Stimulated activated CD4-positive, alpha-beta T cell treated with anti-CD3 and anti-CD28 coated beads, Interleukin-1b, Interleukin-23, amount 100 ng/mL, for 1 hour (primary cell): ENCODE data around the gene DDHD1.
"Not testable (repeated sequence)": the region's sequence is repeated elsewhere in the genome, so short reads cannot be mapped to it uniquely, and the experiment has no call there.

Experiments
- DNase-seq, 2 donors: peaks; one replicate each; pipeline ENCODE4 v3.0.0-alpha.2; 2020; ENCODE audit warnings: low read depth in 2 of 2

The DDHD1 gene

DNA sequence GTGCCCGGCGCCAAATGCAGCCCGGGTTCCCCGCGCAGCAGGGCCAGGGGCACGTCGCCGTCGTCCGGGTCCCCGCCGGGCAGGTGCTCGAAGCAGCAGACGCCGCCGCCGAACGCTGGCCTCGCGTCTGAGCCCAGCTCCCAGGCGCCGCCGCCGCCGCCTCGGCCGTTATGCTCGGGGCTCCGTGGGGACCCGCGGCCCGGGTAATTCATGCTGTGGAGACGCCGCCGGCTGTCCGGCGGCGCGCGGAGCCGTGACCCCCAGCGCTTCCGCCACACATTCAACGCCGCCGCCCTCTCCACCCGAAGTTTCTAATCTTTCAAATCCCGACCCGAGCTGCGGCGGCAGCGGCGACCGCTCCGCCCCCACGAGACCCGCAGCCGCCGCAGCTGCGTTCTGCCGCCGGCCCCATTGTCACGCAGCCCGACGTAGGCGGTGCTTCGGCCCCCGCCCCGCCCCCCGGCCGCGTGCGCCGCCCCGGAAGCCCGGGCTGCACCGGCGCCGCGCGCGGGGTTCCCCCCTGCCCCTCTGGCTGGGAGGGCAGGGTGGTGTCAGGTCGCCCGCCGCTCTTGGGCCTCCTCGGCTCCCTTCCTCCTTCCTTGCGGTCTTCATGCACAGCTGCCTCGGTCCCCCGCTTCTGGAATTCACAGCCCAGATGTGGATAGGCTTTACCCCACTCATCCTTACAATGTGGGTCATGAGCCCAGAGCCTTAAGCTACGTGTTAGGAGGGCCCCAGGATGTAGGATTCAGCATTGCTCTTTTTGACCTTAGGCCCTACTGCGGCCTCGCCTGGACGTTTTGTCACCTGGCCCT is at the start of gene DDHD1:
TSS of gene DDHD1 (minus strand) at position 437 of the 815 bp plus-strand sequence. CDS start at position 212, 225 bp downstream.
- peak; percentile 72 to 77 for DNase-seq

DNA sequence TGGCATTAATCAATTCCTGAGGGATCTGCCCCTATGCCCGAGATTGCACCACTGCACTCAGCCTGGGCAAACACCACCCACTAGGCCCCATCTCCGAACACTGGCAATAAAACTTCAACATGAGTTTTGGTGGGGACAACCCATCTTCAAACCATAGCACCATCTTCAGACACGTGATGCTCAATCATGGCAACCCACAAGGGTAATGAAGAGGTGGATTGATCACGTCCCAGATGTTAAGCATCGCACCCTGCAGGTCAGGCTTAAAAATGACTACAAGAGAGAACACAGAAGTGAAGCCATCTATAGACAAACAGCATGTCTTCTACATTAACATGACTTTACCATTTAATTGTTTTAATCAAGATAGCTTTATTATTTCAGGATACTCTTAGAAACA is 42.8 kb upstream of the DDHD1 start:
- DNase-seq, result no peak

GRCh38 chr14:53193193-53193592 is 40.1 kb upstream of the DDHD1 start:
- no peak for DNase-seq

DNA sequence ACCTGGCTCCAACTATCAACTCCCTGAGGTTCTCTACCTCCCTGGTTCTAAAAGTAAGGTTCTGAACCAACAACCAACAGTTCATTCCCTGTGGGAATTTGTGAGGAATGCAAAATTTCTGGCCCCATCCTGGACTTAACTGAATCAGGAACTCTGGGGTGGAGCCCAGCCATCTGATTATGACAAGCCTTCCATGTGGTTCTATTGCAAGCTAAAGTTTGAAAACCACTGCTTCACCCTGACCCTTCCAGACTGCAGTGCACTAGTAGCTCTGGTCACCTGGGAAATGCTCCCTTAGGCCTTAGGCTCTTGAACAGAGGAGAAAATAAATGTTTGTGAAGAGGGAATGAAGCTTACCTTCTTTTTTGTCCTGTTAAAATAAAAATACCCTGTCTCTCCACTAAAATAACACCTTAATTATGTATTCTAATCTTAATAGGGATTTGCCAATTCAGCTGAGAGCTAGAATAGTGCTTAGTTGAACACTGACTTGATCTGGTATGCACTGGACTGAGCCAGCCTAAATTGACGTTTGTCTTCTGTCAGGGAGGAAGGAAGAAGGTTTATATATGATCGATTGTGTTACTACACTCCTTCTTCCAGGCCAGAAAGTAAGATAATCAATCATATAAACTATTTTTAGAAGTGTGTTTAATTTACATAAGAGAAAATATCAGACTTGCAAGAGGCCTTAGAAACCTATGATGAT is 39.1 kb upstream of the DDHD1 start:
- DNase-seq, result no peak

- peak in 1 of 2 donors; percentile 46 for DNase-seq
Observed at GRCh38 chr14:53190938-53191337, 37.8 kb upstream of the DDHD1 start.

- no peak for DNase-seq
Observed at GRCh38 chr14:53187921-53188463, 34.9 kb upstream of the DDHD1 start.

- DNase-seq, result no peak
Observed at GRCh38 chr14:53186532-53186931, 33.4 kb upstream of the DDHD1 start.

- no peak for DNase-seq
Observed at GRCh38 chr14:53183611-53184010, 30.5 kb upstream of the DDHD1 start.

DNA sequence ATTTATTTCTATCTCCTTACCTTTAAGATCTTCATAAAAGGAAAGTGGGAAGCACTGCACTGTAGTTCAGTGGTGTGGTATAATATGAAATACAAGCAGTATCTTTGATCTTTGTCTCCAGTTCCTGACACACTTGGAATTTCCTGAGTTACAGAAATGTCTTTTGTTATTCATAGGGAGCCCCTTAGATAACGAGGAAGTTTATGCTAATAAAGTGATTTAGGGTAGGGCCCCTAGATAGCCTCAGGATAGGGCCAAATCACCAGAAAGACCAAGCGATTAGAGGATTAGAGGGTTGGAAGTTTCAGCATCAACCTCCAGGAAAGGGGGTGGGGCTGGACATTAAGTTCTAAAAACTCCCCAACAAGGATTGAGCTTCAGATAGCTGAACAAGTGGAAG is 29.9 kb upstream of the DDHD1 start:
- no peak for DNase-seq

- not testable (repeated sequence) for DNase-seq
Observed at GRCh38 chr14:53181463-53182081, 28.4 kb upstream of the DDHD1 start.

DNA sequence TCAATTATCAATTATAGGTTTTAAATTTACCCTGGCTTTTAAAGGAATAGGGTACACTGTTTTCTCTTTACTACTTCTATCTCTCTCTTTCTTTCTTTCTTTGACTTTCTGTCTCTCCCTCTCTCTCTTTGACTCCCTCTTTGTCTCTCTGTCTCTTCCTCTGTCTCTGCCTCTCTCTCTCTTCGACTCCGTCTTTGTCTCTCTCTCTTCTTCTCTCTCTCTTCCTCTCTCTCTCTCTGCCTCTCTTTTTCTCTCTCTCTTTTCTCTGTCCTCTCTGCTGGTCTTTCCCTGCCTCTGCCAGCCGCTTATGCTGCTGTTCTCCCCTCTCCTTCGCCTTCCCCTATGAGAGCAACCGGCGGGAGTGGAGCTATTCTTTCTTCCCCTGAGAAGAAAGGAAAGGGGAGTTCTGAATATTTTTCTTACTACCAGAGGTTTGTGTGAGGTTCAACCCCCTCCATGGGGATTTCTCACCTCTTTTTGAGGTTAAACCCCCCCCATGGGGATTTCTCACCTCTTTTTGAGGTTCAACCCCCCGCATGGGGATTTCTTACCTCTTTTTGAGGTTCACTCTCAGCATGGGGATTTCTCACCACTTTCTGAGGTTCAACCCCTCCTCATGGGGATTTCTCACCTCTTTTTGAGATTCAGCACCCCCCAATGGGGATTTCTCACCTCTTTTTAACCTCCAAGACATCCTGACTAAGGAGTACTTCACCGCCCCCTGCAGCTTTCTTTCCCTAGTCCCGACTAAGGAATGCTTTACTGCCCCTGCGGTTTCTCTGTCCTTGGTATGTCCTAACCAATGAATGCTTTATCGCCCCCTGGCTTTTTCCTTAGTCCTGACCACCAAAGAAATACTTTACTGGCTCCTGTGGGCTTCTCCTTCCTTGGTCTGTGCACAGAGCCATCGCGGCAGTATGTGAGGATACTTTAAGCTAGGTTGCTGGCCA is 27.4 kb upstream of the DDHD1 start:
- peak in 1 of 2 donors; percentile 11 for DNase-seq

DNA sequence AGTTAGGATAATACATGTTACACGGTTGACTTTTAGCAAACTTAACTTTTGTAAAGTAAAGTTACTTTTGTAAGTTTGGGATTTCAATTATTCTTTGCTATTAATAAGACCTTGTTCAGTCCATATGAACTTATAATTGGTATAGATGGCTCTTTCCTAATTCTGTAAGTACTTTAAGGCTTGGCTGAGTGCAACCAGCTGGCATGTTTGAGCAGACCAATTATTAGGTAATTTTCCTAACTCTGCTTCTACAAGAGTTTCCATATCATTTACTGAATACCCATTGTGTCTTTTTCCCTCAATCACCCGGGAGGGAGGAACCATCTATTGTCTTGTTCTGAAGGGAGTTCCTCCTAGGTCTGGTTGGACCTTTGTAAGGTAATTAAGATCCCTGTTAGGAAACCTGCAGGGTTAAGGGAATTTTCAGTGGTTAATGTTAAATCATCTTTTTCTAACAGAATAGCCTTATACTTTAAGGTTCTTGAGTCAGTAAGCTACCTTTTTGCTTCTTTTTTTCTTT is 26.4 kb upstream of the DDHD1 start:
- not testable (repeated sequence) for DNase-seq

DNA sequence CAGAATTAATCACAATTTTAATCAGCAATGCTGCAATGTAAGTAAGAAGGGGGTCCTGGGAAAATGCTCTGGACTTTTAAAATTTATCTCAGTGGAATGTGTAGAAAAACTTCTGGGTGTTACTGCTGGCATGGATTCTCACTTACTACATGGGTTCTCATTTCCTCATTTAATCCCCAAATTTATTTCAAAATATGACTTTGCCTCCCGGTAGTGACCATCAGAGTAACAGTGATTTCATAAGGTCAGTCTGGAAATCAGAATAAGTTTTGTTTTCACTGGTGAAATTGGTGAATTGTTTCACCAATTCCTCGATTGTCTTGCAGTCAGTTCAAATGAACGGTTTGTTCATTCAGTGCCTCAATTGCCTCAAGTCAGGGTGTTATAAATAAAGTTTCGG is 22.3 kb upstream of the DDHD1 start:
- no peak for DNase-seq

DNA sequence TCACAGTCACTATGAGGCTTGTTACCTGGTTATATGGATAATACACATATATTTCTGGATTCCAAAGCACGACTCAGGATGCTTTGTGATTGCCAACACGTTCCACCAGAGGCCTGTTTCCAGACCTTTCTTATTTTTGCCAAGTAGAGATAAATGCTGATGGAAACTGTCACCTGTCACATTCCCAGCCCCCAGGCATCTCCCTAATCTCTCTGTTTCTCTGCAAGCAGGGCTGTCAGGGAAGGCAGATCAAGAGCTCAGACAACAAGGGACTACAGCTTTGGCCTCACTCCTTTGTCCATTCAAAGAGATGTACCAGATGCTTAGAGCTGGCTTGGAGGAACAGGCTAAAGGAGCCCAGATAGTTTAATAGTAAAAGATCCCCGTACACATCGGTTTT is 21.8 kb upstream of the DDHD1 start:
- no peak for DNase-seq

DNA sequence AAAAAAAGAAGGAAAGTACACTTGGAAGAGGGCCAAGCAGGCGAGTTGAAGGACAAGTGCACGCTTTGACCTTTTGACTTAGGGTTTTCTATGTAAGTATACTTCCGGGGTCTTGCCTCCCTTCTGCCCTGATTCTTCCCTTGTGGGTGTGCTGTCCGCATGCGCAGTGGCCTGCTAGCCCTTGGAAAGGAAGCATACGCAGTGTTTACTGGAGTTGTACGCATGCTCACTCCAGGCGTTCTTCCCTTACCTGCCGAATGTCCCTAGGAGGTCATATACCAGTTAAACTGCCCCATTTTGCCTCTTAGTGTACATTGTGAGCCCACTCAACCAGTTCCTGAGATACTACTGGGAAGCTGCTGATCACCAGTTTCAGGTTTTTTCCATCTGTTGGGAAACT is 15.7 kb upstream of the DDHD1 start:
- DNase-seq, result no peak

- no peak for DNase-seq
Observed at GRCh38 chr14:53167602-53168328, 14.6 kb upstream of the DDHD1 start.

GRCh38 chr14:53161758-53162435 is 8.8 kb upstream of the DDHD1 start:
- no peak for DNase-seq

DNA sequence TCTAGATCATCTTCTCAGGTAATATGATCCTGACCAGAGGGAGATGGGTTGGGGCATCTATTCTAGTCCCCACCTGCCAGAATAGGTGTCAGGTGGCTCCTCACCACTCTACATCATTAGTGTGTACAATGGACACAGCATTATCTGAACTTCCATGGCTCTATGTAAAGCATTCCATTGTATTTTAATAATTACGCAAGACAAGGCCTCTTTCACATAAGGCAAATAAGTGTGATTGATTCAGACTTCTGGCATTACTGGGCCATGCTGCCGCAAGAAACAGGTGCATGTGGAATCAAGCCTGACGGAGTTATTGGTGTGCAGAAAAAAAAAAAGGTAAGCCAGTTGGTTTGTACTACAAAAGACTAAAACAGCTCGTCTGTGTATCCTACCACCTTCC is 3.1 kb upstream of the DDHD1 start:
- DNase-seq, result no peak

- DNase-seq, result no peak
Observed at GRCh38 chr14:53153702-53154112, 584 bp upstream of the DDHD1 start.
